A549 treated with GW870086 at 1 μM for 4 hours (cell line): ENCODE data around the gene USP38. TPM values are rescaled to one million over a fixed set of nuclear protein-coding genes. Genes with fewer than 3 reads are reported as not detected.

Experiments used
- total RNA-seq: library from RNA; stranded (reverse); fragments of 200-300 nt; extraction: Qiagen RNA extraction; gene quantifications from 5 replicates; pipeline ENCODE4 v1.2.3, GENCODE V29; 2022; ENCODE audit warnings: low read depth

Gene USP38, protein sequence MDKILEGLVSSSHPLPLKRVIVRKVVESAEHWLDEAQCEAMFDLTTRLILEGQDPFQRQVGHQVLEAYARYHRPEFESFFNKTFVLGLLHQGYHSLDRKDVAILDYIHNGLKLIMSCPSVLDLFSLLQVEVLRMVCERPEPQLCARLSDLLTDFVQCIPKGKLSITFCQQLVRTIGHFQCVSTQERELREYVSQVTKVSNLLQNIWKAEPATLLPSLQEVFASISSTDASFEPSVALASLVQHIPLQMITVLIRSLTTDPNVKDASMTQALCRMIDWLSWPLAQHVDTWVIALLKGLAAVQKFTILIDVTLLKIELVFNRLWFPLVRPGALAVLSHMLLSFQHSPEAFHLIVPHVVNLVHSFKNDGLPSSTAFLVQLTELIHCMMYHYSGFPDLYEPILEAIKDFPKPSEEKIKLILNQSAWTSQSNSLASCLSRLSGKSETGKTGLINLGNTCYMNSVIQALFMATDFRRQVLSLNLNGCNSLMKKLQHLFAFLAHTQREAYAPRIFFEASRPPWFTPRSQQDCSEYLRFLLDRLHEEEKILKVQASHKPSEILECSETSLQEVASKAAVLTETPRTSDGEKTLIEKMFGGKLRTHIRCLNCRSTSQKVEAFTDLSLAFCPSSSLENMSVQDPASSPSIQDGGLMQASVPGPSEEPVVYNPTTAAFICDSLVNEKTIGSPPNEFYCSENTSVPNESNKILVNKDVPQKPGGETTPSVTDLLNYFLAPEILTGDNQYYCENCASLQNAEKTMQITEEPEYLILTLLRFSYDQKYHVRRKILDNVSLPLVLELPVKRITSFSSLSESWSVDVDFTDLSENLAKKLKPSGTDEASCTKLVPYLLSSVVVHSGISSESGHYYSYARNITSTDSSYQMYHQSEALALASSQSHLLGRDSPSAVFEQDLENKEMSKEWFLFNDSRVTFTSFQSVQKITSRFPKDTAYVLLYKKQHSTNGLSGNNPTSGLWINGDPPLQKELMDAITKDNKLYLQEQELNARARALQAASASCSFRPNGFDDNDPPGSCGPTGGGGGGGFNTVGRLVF
- 7.7 to 10.5 TPM (median 8.9 TPM) in 5 replicates for total RNA-seq

GRCh38 chr4:143184503-143185252 lies at the start of gene USP38:
Gene USP38, plus strand, starts transcription at chr4:143184917. Its CDS starts 534 bp downstream, at chr4:143185451.

Other genes starting within 250 kb of the USP38 start
- 2.0 to 2.9 TPM (median 2.3 TPM) in 5 replicates for gene GAB1, start 152.0 kb downstream of the USP38 start, total RNA-seq